ENCODE measurements around the gene SLCO4A1. TPM values are rescaled to one million over a fixed set of nuclear protein-coding genes. Genes with fewer than 3 reads are reported as not detected.

The SLCO4A1 gene
- total and polyA plus RNA-seq, 2 donors (not counting 3 experiments of a cell fraction or from before 2014, with no cell fraction given), result 1.4 to 4.1 TPM

GRCh38 chr20:62622877-62623487, 19.3 kb upstream of the SLCO4A1 start:
- H3K27ac ChIP-seq (ENCODE audit: insufficient read depth, low read depth, low read length), result peak overlapping the region; percentile 85
- BruUV-seq (replicated peaks), result no TSS peak
- H2AFZ ChIP-seq (ENCODE audit: low read depth, low read length), result peak overlapping the region; percentile 61
- no peaks in the 10 kb centered on the region for H3K79me2 ChIP-seq (ENCODE audit: control insufficient read depth, insufficient read depth, low read length)
- FAIRE-seq (no peak), DNase-seq (ENCODE audit: low read depth, low spot score) (no peak)
- ChIA-PET CTCF (interaction anchor here (0.6 to 1.5 kb wide), 7 partner anchors 20 to 241 kb away, joined by 3 to 6 read pairs (median 4); partner anchors contain the start of gene SLCO4A1), POLR2A (interaction anchor here (0.6 kb wide), 1 partner anchor 501 kb away, joined by 3 read pairs; the partner anchor contains the start of gene LSM14B)
- intact Hi-C loops (cut with micrococcal nuclease) (loop anchor here (1.0 kb wide), 3 partner anchors 20 to 168 kb away; no protein-coding TSS in a partner anchor), dilution Hi-C loops (cut with MboI; ENCODE audit: extremely low pct_ligation_motif_present, low sequenced_read_pairs) (no loop called here)
- no peaks in the 10 kb centered on the region for H3K9me3 ChIP-seq (replicated peaks; ENCODE audit: control insufficient read depth, insufficient read depth, low read length)
- peaks cover 30% of the 10 kb centered on the region for H3K4me1 ChIP-seq (ENCODE audit: control insufficient read depth, extremely low read depth, insufficient read depth, low read length)
- no peaks in the 10 kb centered on the region for H3K27me3 ChIP-seq (ENCODE audit: control insufficient read depth in 2 of 2, insufficient read depth in 2 of 2, low read length in 2 of 2)
- H3K9me1 ChIP-seq (replicated peaks; ENCODE audit: control insufficient read depth, extremely low read depth, insufficient read depth, low read length), result no peaks in the 10 kb centered on the region
- no peaks in the 10 kb centered on the region for H4K20me1 ChIP-seq (replicated peaks; ENCODE audit: control insufficient read depth, extremely low read depth, insufficient read depth, low read length)
- H3K9ac ChIP-seq (replicated peaks; ENCODE audit: extremely low read depth, insufficient read depth, low read length), result peak overlapping the region; percentile 49
- TF ChIP-seq EZH2 (IDR thresholded peaks at IDR 0.05; ENCODE audit: borderline replicate concordance, low read depth, low read length, severe bottlenecking) (no peak), POLR2AphosphoS5 (IDR thresholded peaks at IDR 0.05; ENCODE audit: insufficient read depth, low read depth, low read length) (no peak), MYC (IDR thresholded peaks at IDR 0.05; ENCODE audit: low read depth, low read length) (no peak), FOS (IDR thresholded peaks at IDR 0.05; ENCODE audit: borderline replicate concordance, insufficient read depth, low read length) (no peak)
- no peaks in the 10 kb centered on the region for H3K36me3 ChIP-seq (ENCODE audit: control insufficient read depth in 2 of 2, extremely low read depth in 1 of 2, insufficient read depth in 2 of 2, low read length in 2 of 2)
- peak overlapping the region in 1 of 3 experiments; percentile 1 for H3K4me3 ChIP-seq (replicated peaks in 1 of 3; ENCODE audit: insufficient read depth in 1 of 3, low read depth in 1 of 3, low read length in 3 of 3)
- H3K4me2 ChIP-seq (ENCODE audit: insufficient read depth, low read length), result peak overlapping the region; percentile 35

- H3K79me2 ChIP-seq (ENCODE audit: control insufficient read depth, insufficient read depth, low read length), result no peaks in the 10 kb centered on the region
- peak overlapping the region; percentile 35 for H3K4me2 ChIP-seq (ENCODE audit: insufficient read depth, low read length)
- H3K36me3 ChIP-seq (ENCODE audit: control insufficient read depth in 2 of 2, extremely low read depth in 1 of 2, insufficient read depth in 2 of 2, low read length in 2 of 2), result no peaks in the 10 kb centered on the region
- peak overlapping the region in 1 of 3 experiments; percentile 1 for H3K4me3 ChIP-seq (replicated peaks in 1 of 3; ENCODE audit: insufficient read depth in 1 of 3, low read depth in 1 of 3, low read length in 3 of 3)
- intact Hi-C loops (cut with micrococcal nuclease) (loop anchor here (1.0 kb wide), 4 partner anchors 20 to 168 kb away; no protein-coding TSS in a partner anchor), dilution Hi-C loops (cut with MboI; ENCODE audit: extremely low pct_ligation_motif_present, low sequenced_read_pairs) (no loop called here)
- FAIRE-seq (no peak), DNase-seq (ENCODE audit: low read depth, low spot score) (peak; percentile 93)
- TF ChIP-seq POLR2AphosphoS5 (IDR thresholded peaks at IDR 0.05; ENCODE audit: insufficient read depth, low read depth, low read length), result peak; percentile 58
- peak; percentile 4 for TF ChIP-seq JUN (IDR thresholded peaks at IDR 0.05; ENCODE audit: borderline replicate concordance, insufficient read depth, insufficient read length, low read depth)
- TF ChIP-seq, protein P1, sequence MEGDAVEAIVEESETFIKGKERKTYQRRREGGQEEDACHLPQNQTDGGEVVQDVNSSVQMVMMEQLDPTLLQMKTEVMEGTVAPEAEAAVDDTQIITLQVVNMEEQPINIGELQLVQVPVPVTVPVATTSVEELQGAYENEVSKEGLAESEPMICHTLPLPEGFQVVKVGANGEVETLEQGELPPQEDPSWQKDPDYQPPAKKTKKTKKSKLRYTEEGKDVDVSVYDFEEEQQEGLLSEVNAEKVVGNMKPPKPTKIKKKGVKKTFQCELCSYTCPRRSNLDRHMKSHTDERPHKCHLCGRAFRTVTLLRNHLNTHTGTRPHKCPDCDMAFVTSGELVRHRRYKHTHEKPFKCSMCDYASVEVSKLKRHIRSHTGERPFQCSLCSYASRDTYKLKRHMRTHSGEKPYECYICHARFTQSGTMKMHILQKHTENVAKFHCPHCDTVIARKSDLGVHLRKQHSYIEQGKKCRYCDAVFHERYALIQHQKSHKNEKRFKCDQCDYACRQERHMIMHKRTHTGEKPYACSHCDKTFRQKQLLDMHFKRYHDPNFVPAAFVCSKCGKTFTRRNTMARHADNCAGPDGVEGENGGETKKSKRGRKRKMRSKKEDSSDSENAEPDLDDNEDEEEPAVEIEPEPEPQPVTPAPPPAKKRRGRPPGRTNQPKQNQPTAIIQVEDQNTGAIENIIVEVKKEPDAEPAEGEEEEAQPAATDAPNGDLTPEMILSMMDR (IDR thresholded peaks at IDR 0.05; ENCODE audit: extremely low read depth in 1 of 2, insufficient read depth in 1 of 2, low read depth in 1 of 2, low read length in 2 of 2), result no peak
- TF ChIP-seq POLR2A (IDR thresholded peaks at IDR 0.05; ENCODE audit: low read depth, low read length), result peak; percentile 81
- peak; percentile 47 for TF ChIP-seq FOS (IDR thresholded peaks at IDR 0.05; ENCODE audit: borderline replicate concordance, insufficient read depth, low read length)
- TF ChIP-seq EZH2 (IDR thresholded peaks at IDR 0.05; ENCODE audit: borderline replicate concordance, low read depth, low read length, severe bottlenecking), result no peak
- ChIA-PET POLR2A (interaction anchor here (0.6 to 0.7 kb wide), 2 partner anchors 9 to 502 kb away, joined by 3 read pairs; partner anchors contain the start of gene LSM14B), CTCF (interaction anchor here (0.6 to 1.5 kb wide), 7 partner anchors 19 to 241 kb away, joined by 3 to 6 read pairs (median 4); partner anchors contain the start of gene SLCO4A1)
- H3K27ac ChIP-seq (ENCODE audit: insufficient read depth, low read depth, low read length), result peak overlapping the region; percentile 85
- TSS peak; percentile 95 for BruUV-seq (replicated peaks)
- peak overlapping the region; percentile 49 for H3K9ac ChIP-seq (replicated peaks; ENCODE audit: extremely low read depth, insufficient read depth, low read length)
- no peaks in the 10 kb centered on the region for H4K20me1 ChIP-seq (replicated peaks; ENCODE audit: control insufficient read depth, extremely low read depth, insufficient read depth, low read length)
- no peaks in the 10 kb centered on the region for H3K27me3 ChIP-seq (ENCODE audit: control insufficient read depth in 2 of 2, insufficient read depth in 2 of 2, low read length in 2 of 2)
- H2AFZ ChIP-seq (ENCODE audit: low read depth, low read length), result peak overlapping the region; percentile 61
- no peaks in the 10 kb centered on the region for H3K9me1 ChIP-seq (replicated peaks; ENCODE audit: control insufficient read depth, extremely low read depth, insufficient read depth, low read length)
- no peaks in the 10 kb centered on the region for H3K9me3 ChIP-seq (replicated peaks; ENCODE audit: control insufficient read depth, insufficient read depth, low read length)
- H3K4me1 ChIP-seq (ENCODE audit: control insufficient read depth, extremely low read depth, insufficient read depth, low read length), result peaks cover 23% of the 10 kb centered on the region
These were observed 18.6 kb upstream of the SLCO4A1 start for GRCh38 chr20:62623488-62624324.
